Embryonic facial prominence (tissue), 1 donor: Measurements from ENCODE around the gene TRNAU1AP.
"Not testable (repeated sequence)": the region's sequence is repeated elsewhere in the genome, so short reads cannot be mapped to it uniquely, and the experiment has no call there.

Source experiments
- DNase-seq: peaks from one replicate; pipeline ENCODE4 v3.0.0-alpha.2; 2016; ENCODE audit errors: extremely low spot score

TRNAU1AP gene

DNA sequence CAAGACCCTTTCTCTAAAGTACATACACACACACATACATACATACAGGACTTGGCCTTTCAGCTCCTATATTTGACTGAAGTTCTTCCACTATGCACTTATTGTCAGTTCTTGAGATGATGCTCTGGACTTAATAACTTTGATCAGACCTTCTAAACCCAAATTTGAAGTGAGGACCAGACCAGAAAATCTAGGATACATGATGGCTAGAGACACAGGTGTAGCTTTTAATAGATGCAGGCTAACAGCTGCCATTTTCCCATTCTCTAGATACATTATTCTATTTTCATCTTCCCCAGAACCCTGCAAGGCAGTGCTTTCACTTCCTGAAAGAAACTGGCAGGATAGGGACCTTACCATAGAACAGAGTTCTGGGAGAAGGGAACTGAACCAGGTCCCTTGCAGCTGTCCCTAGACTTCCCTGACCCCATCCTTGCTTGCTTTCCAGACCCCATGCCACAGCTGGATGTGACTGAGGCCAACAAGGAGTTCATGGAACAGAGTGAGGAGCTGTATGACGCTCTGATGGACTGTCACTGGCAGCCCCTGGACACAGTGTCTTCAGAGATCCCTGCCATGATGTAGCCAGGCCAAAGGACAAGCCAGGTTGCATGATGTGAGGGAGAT lies 24.3 kb downstream of the TRNAU1AP start:
- no peak for DNase-seq

- DNase-seq, result no peak
These were observed 25.1 kb downstream of the TRNAU1AP start for GRCh38 chr1:28577738-28578536.

DNA sequence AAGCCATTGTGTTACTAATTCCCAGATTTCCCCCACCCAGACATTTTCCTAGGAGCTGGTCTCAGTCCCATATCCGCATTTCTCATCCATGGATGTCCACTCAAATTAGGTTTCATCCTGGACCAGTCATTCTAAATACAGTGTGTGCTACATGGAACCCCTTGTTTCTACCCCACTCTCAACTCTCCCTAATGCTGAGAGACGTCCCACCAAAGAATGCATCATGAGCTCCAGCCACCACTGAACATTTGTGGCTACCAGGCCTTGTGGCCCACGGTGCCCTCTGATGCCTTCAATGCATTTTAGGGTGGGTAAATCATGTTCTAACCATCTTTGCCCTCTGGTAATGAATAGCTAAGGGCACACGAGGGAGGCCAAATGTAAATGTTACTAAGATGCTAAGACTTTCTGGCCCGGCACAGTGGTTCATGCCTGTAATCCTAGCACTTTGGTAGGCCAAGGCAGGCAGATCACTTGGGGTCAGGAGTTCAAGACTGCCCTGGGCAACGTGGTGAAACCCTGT lies 25.9 kb downstream of the TRNAU1AP start:
- DNase-seq, result no peak

DNA sequence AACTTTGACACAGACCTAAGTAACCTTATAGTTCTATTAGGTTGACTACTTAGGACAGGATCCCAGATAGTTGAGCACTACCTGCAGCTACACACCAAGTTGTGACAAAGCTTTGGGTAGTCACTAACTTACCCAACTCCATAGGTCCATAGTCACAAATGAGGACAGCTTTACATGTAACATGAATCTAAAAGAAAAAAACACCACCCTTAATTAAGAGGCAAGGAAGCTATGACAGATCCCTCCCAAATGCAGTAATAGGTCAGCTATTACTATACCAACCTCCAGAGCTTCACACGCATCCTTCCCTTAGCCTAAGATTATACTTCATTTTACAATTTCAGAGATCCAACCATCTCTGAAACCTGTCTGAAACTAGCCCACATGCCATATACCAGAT lies 26.5 kb downstream of the TRNAU1AP start:
- DNase-seq, result no peak

DNA sequence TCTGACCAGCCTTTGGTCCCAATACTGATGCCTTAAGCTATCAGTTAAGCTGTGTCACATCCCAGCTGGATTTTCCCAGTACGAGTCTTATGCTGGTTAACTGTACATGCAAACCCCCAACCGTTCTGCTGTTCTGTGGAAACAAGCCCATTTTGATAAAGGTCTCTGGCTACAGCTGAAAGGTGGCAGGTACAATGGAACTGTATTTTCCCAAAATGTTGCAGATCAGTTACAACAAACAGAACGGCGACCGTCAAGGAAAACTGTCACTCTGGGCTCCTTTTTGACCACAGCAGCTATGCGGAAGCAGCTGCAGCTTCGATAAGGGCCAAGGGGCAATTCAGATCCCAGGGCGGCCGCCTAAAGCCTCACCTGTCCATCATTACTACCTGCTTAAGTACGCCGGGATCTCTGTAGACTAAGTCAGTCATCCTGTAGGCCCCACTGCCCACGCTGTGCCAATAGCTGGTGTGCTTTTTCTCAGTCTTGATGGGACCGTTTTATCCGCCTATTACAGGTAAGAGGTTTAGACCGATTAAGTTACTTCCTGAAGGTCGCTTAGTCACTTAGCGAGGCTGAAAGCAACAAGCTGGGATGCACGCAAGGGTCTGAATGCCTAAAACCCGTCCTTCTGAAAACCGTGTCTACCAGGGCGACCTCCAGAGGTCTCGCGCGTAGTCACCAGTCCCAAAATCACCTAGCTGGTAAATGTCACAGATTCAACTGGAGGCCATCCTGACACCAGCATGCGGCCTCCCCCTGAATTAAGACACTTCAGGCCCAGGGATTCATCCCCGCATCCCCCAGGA lies 28.0 kb downstream of the TRNAU1AP start:
- no peak for DNase-seq

GRCh38 chr1:28581531-28582247 lies 28.8 kb downstream of the TRNAU1AP start:
- peak; percentile 91 for DNase-seq

- DNase-seq, result no peak
These were observed 29.3 kb downstream of the TRNAU1AP start for GRCh38 chr1:28582248-28582615.

GRCh38 chr1:28586585-28587391 lies 33.9 kb downstream of the TRNAU1AP start:
- not testable (repeated sequence) for DNase-seq

GRCh38 chr1:28591708-28592320 lies 38.9 kb downstream of the TRNAU1AP start, which contains the start of gene RAB42:
Gene RAB42, plus strand, starts transcription at chr1:28592265. Its CDS starts 247 bp downstream, at chr1:28592512.
- no peak for DNase-seq

DNA sequence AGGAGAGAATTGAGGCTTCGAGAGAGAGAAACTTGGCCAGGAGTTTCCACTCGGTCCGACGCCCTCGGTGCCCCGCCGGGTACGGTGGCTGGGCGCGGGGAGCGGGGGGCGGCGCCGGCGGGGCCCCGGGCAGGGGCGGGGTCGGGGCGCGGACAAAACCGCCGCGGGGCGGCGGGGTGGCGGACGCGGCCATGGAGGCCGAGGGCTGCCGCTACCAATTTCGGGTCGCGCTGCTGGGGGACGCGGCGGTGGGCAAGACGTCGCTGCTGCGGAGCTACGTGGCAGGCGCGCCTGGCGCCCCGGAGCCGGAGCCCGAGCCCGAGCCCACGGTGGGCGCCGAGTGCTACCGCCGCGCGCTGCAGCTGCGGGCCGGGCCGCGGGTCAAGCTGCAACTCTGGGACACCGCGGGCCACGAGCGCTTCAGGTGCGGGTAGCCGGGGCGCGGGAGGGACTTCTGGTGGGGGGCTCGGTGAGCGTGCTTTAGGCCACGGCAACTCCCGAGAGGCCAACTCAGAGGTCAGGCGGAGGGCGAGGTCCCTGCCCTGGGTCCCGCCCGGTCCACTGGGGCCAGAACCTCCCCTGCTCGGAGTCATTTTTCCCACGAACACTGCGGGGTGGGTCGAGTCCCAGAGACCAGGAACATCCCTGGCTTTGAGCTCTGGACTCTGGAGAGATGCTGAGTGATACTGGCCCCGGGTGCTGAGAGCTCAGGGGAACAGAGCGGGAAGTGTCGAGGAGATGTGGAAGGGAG lies 39.6 kb downstream of the TRNAU1AP start:
- no peak for DNase-seq

- DNase-seq, result not testable (repeated sequence)
These were observed 41.1 kb downstream of the TRNAU1AP start for GRCh38 chr1:28593988-28594356.

DNA sequence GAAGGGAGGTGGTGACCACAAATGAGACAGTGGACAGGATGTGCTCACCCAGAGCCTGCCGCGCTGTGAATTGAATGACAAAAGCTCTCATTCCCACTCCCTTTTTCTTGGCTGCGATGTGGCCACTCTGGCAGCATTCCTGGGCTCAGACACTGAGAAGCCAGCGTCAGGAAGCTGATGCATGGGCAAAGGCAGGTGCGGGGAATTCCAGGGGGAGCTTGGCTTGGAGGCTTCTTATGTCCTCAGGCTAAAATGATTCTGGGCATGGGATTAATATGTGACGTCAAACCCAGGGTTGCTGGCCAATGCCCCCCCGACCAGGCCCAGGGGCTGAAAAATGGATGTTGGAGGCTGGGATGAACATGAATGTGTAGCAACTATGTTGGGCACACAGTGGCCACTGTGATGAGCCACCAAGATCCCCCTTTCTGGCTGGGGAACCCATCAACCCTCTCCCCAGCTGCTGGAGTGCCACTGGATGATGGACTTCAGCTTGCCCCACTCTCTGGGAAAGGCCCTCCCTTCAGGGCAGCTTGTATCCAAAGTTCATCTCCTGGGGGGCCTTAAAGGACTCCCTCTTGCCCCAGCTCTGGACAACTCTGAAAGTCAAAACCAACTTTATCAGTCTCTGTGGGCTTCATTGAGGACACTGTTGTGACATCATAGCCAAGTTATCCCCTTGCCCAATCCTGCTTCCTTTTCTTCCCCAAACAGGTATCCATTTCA lies 42.0 kb downstream of the TRNAU1AP start:
- DNase-seq, result not testable (repeated sequence)

DNA sequence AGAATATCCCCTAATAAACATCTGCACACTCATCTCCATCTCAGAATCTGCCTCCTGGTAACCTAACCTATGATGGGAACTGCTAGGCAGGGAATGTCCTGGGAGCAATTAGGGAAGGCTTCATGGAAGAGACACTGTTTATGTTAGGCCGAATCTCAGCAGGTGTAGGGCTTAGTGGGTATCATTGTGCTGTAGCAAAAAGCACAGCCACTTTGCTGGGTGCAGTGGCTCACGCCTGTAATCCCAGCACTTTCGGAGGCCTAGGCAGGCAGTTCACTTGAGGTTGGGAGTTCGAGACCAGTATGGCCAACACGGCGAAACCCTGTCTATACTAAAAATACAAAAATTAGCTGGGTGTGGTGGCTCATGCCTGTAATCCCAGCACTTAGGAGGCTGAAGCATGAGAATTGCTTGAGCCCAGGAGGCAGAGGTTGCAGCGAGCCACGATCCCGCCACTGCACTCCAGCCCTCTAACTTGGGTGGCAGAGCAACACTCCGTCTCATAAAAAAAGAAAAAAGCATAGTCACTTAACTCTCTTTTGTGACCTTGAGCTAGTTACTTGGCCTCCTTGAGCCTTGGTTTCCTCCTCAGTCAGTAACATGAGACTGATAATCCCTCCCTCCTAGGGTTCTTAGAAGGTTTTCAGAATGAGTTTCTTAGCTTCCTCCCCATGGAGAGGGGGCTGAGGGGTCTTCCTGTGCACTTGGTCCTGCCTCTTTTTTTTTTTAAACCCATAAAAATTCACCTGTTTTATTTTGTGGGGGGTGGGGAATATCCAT lies 42.7 kb downstream of the TRNAU1AP start:
- no peak for DNase-seq

GRCh38 chr1:28596276-28596675 lies 43.4 kb downstream of the TRNAU1AP start:
- DNase-seq, result not testable (repeated sequence)

- no peak for DNase-seq
These were observed 48.8 kb downstream of the TRNAU1AP start for GRCh38 chr1:28601696-28602095.

DNA sequence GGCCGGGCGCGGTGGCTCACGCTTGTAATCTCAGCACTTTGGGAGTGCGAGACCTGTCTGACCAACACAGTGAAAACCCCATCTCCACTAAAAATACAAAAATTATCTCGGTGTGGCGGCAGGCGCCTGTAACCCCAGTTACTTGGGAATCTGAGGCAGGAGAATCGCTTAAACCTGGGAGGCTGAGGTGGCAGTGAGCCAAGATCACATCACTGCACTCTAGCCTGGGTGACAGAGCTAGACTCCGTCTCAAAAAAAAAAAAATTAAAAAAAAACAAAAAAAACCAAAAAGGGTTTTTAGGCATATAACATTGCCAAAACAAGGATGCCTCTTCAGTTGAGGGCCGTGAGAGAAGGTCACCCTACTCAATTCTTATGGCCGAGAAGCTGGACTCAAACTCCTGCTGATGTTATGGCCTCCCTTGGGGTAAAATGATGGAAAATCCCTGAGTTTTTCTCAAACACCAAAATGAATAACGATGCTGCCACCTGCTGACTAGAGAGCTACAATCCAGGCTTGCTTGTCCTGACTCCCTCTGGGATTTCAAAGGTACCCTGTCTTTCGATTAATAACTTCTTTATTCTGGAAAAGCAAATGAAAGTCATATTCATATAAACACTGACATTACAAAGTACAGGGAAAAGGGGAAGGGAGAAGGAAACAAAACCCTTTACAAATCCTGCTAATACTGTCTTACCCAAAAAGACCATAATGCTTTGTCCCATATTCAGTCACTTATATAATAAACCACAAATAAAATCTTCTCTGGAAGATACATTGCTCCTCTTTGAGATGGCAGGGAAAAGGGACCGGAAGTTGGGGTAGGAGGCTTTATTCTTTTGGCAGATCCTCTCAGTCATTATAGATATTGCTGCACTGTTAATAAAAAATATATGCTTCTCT lies 49.9 kb downstream of the TRNAU1AP start:
- peak; percentile 50 for DNase-seq

GRCh38 chr1:28604411-28604810 lies 51.5 kb downstream of the TRNAU1AP start:
- DNase-seq, result no peak
